ENCODE results near the gene TBC1D4.

Gene TBC1D4, protein sequence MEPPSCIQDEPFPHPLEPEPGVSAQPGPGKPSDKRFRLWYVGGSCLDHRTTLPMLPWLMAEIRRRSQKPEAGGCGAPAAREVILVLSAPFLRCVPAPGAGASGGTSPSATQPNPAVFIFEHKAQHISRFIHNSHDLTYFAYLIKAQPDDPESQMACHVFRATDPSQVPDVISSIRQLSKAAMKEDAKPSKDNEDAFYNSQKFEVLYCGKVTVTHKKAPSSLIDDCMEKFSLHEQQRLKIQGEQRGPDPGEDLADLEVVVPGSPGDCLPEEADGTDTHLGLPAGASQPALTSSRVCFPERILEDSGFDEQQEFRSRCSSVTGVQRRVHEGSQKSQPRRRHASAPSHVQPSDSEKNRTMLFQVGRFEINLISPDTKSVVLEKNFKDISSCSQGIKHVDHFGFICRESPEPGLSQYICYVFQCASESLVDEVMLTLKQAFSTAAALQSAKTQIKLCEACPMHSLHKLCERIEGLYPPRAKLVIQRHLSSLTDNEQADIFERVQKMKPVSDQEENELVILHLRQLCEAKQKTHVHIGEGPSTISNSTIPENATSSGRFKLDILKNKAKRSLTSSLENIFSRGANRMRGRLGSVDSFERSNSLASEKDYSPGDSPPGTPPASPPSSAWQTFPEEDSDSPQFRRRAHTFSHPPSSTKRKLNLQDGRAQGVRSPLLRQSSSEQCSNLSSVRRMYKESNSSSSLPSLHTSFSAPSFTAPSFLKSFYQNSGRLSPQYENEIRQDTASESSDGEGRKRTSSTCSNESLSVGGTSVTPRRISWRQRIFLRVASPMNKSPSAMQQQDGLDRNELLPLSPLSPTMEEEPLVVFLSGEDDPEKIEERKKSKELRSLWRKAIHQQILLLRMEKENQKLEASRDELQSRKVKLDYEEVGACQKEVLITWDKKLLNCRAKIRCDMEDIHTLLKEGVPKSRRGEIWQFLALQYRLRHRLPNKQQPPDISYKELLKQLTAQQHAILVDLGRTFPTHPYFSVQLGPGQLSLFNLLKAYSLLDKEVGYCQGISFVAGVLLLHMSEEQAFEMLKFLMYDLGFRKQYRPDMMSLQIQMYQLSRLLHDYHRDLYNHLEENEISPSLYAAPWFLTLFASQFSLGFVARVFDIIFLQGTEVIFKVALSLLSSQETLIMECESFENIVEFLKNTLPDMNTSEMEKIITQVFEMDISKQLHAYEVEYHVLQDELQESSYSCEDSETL (N-terminal part only)

DNA sequence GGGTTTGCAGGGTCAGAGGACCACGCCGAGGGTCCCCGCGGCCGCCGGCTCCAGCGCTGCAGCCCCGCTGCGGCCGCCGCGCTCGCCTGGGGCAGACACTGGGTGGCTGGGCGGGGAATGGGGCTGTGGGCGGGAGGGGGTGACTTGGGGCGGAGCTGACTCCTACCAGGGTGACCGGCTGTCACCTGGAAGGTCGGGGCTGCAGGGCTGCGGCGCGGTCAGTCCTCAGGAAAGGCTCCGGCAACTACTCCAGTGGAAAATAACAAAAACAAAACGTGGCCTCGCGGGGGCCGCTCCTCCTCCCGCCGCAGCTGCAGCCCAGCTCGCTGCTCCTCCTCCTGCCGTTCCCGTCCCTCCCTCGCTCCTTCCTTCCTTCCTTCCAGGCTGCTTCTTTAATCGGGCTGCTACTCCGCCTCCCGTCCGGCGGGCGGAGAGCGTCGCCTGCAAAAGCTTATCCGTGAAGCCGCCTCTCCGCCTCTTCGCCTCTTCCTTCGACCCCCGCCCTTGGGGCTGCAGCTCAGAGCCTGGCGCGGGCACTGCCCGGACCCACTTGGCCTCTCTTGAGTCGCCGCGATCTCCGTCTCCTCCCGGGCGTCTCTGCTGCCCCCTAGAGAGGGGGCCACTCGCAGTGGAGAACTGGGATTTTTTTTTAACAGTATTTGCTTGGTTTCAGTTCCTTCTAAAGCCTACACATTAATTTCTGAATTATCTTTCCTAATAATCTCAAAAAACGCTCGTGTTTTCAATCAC lies at the start of gene TBC1D4:
TSS of gene TBC1D4 (minus strand) at position 100 of the 750 bp plus-strand sequence. CDS start 402 bp downstream, outside the sequence.
- H3K27me3 Mint-ChIP-seq, result peaks cover 76% of the 10 kb centered on the region
- H3K4me1 Mint-ChIP-seq (ENCODE audit: low read depth), result peaks cover 42% of the 10 kb centered on the region
- peak within 1 kb of the TSS; percentile 68 for H3K27ac Mint-ChIP-seq
- H3K4me3 Mint-ChIP-seq, result peak within 1 kb of the TSS; percentile 86
- no peaks in the 10 kb centered on the region for H3K9me3 Mint-ChIP-seq
- peaks cover 9% of the 10 kb centered on the region for H3K36me3 Mint-ChIP-seq (ENCODE audit: low read depth)
- DNase-seq, result peak; percentile 69

- peaks cover 82% of the 10 kb centered on the region for H3K36me3 Mint-ChIP-seq (ENCODE audit: low read depth)
- peaks cover 2% of the 10 kb centered on the region for H3K9me3 Mint-ChIP-seq
- no peaks in the 10 kb centered on the region for H3K27me3 Mint-ChIP-seq
- peak overlapping the region; percentile 66 for H3K27ac Mint-ChIP-seq
- H3K4me3 Mint-ChIP-seq, result no peak overlapping the region
- peaks cover 57% of the 10 kb centered on the region for H3K4me1 Mint-ChIP-seq (ENCODE audit: low read depth)
- DNase-seq, result no peak
Observed at GRCh38 chr13:75530549-75530961, 48.6 kb upstream of the TBC1D4 start.

DNA sequence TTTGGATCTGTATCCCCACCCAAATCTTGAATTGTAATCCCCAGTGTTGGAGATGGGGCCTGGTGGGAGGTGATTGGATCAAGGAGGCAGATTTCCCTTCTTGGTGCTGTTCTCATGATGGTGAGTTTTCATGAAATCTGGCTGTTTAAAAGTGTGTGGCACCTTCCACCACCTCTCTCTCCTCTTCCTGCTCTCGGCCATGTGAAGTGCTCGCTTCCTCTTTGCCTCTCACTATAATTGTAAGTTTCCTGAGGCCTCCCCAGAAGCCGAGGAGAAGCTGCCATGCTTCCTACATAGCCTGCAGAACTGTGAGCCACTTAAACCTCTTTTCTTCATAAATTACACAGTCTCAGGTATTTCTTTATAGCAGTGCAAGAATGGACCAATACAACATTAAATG lies 40.0 kb upstream of the TBC1D4 start:
- no peak for DNase-seq
- peaks cover 19% of the 10 kb centered on the region for H3K36me3 Mint-ChIP-seq (ENCODE audit: low read depth)
- H3K4me3 Mint-ChIP-seq, result no peak overlapping the region
- H3K27me3 Mint-ChIP-seq, result no peaks in the 10 kb centered on the region
- H3K27ac Mint-ChIP-seq, result no peak overlapping the region
- H3K9me3 Mint-ChIP-seq, result peaks cover 7% of the 10 kb centered on the region
- H3K4me1 Mint-ChIP-seq (ENCODE audit: low read depth), result peaks cover 9% of the 10 kb centered on the region

GRCh38 chr13:75518439-75519088 lies 36.6 kb upstream of the TBC1D4 start:
- Mint-ChIP-seq H3K9me3 (peaks cover 7% of the 10 kb centered on the region), H3K27ac (no peak overlapping the region), H3K4me3 (no peak overlapping the region), H3K36me3 (ENCODE audit: low read depth) (no peaks in the 10 kb centered on the region), H3K27me3 (peaks cover 7% of the 10 kb centered on the region), H3K4me1 (ENCODE audit: low read depth) (peaks cover 3% of the 10 kb centered on the region)
- no peak for DNase-seq

- DNase-seq, result no peak
Observed at GRCh38 chr13:75514080-75514995, 32.4 kb upstream of the TBC1D4 start.

DNA sequence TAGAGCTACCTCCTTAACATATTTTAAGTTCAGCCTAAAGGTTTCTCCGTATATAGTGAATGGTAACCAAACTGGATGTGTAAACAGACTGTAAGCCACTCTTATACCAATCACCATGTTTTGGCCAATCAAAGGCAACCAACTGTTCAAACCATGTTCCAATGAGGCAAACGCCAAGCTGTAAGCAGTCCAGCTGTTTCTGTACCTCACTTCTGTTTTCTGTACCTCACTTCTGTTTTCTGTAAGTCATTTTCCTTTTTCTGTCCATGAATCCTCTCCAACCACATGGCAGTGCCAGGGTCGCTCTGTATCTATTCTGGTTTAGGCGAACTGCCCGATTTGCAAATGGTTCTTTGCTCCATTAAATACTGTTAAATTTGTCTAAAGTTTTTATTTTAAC lies 31.3 kb upstream of the TBC1D4 start:
- no peaks in the 10 kb centered on the region for H3K9me3 Mint-ChIP-seq
- no peak for DNase-seq
- no peaks in the 10 kb centered on the region for H3K36me3 Mint-ChIP-seq (ENCODE audit: low read depth)
- no peak overlapping the region for H3K27ac Mint-ChIP-seq
- peaks cover 5% of the 10 kb centered on the region for H3K4me1 Mint-ChIP-seq (ENCODE audit: low read depth)
- H3K4me3 Mint-ChIP-seq, result no peak overlapping the region
- peaks cover 16% of the 10 kb centered on the region for H3K27me3 Mint-ChIP-seq

More at GRCh38 chr13:75514080-75514995, 32.4 kb upstream of the TBC1D4 start:
- H3K9me3 Mint-ChIP-seq, result no peaks in the 10 kb centered on the region
- peaks cover 5% of the 10 kb centered on the region for H3K4me1 Mint-ChIP-seq (ENCODE audit: low read depth)
- H3K4me3 Mint-ChIP-seq, result no peak overlapping the region
- H3K27me3 Mint-ChIP-seq, result peaks cover 16% of the 10 kb centered on the region
- H3K27ac Mint-ChIP-seq, result no peak overlapping the region
- no peaks in the 10 kb centered on the region for H3K36me3 Mint-ChIP-seq (ENCODE audit: low read depth)

DNA sequence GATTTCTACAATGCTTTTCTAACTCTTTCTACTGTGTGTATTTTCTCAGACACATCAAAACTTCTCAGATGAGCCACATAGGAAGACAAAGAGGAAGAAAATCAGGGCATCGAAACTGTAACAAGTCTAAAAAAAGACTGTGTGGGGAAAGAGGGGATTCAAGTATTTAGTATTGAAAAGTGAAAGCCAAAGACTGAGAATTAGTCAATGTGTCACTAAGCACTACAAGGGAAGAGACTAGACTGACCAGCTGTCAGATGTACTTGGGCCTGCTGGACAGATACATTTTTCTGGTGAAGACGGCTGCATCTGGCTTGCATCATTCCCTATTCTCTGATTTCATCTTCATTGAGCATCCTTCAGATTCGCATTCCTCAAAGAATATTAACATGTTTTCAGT lies 30.3 kb upstream of the TBC1D4 start:
- Mint-ChIP-seq H3K9me3 (no peaks in the 10 kb centered on the region), H3K36me3 (ENCODE audit: low read depth) (no peaks in the 10 kb centered on the region), H3K4me1 (ENCODE audit: low read depth) (peaks cover 5% of the 10 kb centered on the region), H3K27me3 (peaks cover 16% of the 10 kb centered on the region), H3K4me3 (no peak overlapping the region), H3K27ac (no peak overlapping the region)
- DNase-seq, result no peak

DNA sequence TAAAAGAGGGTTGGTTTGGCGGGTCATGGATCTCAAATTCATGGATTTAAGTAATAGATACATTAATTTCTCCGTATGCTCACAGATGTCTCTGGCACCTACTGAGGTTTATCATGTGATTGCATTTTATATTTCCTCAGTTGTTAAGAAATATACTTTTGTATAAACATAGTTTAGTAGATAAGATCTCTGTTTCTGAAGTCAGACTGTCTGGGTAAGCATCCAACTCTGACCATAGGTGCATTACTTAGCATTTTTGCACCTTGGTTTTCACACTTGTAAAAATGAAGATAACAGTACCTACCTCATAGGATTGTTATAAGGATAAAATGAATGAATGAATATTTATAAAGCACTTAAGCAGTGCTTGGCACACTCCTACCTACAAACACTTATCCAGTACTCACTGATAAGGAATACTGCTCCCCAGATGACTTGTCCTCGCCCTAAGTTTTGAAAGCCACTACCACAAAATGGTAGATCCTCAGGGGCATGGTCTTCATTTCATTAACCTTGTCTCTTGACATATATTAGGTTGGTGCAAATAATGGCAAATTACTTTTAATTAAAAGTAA lies 29.2 kb upstream of the TBC1D4 start:
- no peak for DNase-seq
- Mint-ChIP-seq H3K27ac (no peak overlapping the region), H3K9me3 (no peaks in the 10 kb centered on the region), H3K4me3 (no peak overlapping the region), H3K36me3 (ENCODE audit: low read depth) (no peaks in the 10 kb centered on the region), H3K27me3 (peaks cover 16% of the 10 kb centered on the region), H3K4me1 (ENCODE audit: low read depth) (peaks cover 5% of the 10 kb centered on the region)

DNA sequence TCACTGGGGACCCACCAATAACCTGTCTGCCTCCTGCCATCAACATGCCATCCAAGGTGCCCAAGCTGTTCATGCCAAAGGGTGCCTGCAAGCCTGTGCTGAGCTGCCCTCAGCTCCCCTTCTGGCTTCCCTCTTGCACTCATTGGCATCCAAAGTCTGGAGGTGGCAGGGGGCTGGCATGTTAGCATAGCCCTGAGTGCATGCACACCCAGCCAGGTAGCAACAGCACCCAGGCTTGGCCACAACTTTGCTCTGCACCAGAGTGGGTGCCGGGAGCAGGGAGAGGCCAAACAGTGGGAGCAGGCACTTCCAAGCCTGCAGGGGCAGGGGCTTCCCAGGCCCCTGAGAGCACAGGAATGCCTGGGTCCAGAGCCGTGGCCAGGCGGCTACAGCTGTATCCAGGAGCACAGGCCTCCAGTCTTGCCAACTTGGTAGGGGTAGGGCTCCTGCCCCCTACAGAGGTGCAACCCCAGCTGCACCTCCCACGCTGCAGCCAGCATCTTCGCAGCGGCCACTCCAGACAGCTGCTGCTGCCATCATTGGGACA lies 26.1 kb upstream of the TBC1D4 start:
- no peak overlapping the region for H3K4me3 Mint-ChIP-seq
- no peak overlapping the region for H3K27ac Mint-ChIP-seq
- no peak for DNase-seq
- H3K36me3 Mint-ChIP-seq (ENCODE audit: low read depth), result no peaks in the 10 kb centered on the region
- H3K27me3 Mint-ChIP-seq, result peaks cover 4% of the 10 kb centered on the region
- no peaks in the 10 kb centered on the region for H3K9me3 Mint-ChIP-seq
- peaks cover 3% of the 10 kb centered on the region for H3K4me1 Mint-ChIP-seq (ENCODE audit: low read depth)

DNA sequence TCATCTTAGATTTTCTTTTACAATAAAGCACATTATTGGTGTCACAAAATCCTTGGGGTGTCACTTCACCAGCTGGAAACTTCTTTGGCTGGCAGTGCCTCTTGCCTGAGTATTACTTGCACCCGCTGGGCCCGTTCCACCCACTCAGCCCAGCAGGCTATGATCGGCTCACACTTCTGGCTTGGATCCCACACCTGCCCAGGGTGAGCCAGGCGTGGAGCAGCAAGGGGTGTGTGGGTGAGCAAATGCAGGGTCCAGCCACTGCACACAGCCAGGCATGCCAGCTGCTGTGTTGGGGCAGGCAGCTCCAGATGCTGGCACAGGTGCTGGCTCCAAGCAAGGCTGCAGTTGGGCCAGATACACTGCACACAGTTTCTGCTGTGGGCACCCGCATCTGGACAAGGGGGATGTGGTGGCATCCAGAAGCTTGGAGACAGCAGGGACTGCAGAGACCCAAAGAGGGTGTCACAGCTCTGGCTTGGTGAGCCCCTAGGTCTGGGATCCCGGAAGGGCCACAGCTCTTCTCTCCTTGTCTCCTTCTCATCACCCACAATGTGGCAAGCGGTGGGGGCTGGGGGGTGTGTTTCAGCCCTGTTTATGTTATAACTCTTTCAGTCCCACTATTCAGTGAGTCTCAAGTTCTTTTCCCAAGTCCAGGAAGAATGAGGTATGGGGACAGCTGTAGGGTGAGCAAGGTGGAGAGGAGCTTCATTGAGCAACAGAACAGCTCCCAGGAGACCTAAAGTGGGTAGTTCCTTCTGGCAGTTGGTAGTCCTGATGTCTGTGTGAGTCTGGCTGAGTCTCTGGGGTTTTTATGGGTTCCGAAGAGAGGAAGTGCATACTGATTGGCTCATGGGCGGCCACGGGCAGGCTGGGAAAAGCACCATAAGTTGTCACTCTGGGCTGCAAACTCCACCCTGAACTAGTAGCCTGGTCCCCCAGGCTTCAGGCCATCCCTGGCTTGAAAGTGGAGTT lies 25.3 kb upstream of the TBC1D4 start:
- H3K9me3 Mint-ChIP-seq, result no peaks in the 10 kb centered on the region
- DNase-seq, result no peak
- H3K36me3 Mint-ChIP-seq (ENCODE audit: low read depth), result no peaks in the 10 kb centered on the region
- H3K4me1 Mint-ChIP-seq (ENCODE audit: low read depth), result peaks cover 3% of the 10 kb centered on the region
- H3K27me3 Mint-ChIP-seq, result peaks cover 2% of the 10 kb centered on the region
- no peak overlapping the region for H3K4me3 Mint-ChIP-seq
- H3K27ac Mint-ChIP-seq, result no peak overlapping the region

DNA sequence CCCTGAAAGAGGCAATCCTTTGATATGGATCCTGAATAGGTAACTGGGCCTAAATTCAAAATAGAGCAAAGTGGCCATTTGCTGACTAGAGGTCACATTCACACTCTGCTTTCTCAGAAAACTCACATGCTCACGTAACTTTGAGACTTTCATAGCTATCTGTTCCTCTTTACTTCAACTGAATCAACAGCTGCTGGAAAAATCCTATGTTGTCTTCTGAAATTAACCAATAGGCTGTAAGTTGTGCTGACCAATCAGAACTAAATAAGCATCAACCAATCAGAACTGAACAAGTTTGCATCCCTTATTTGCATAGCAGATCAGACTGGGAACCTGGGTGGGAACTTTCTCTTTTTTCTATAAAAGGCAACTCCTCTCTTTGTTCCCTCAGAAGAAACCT lies 24.0 kb upstream of the TBC1D4 start:
- no peak for DNase-seq
- no peaks in the 10 kb centered on the region for H3K27me3 Mint-ChIP-seq
- H3K4me3 Mint-ChIP-seq, result no peak overlapping the region
- H3K36me3 Mint-ChIP-seq (ENCODE audit: low read depth), result no peaks in the 10 kb centered on the region
- no peak overlapping the region for H3K27ac Mint-ChIP-seq
- no peaks in the 10 kb centered on the region for H3K4me1 Mint-ChIP-seq (ENCODE audit: low read depth)
- no peaks in the 10 kb centered on the region for H3K9me3 Mint-ChIP-seq
